Measurements from ENCODE around the gene NELFB.

The NELFB gene

DNA sequence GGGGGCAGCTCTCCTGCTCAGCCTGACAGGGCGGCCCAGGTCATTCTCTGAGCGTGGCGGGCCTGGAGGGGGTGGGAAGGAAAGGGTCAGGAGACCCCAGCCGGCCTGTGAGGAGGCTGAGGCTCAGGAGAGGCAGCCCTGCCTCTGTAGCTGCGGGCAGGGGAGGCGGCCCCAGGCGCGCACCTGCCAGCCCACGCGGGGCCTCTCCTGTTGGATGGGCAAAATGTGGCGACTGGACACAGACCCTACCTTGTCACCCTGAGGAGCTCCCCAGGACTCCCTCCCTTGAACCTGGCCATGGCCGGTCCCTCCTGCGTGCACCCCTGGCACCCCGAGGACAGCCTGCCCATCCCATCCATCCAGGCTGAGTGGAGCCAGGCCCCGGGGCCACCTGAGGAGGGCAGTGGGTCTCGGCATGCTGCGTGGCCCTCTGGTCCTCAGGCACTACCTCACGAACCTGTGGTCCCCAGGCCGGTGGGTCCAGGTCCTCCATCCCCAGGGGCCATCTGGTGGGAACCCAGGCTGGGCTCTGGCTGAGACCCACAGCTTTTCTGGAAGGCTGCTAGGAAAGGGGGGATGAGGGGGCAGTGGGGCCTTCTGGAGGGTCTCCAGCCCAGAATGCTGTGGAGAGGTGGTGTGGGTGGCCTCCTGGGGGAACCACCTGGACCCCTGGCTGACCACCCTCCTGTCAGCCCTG, 62.0 kb downstream of the NELFB start:
- H3K27me3 ChIP-seq, result no peaks in the 10 kb centered on the region
- H3K27ac ChIP-seq, result peak overlapping the region; percentile 95
- H3K4me3 ChIP-seq, result peak overlapping the region; percentile 66
- no peaks in the 10 kb centered on the region for H4K20me1 ChIP-seq
- H3K9ac ChIP-seq, result peak overlapping the region; percentile 79; the same call in 1 of the 2 replicates
- peaks cover 90% of the 10 kb centered on the region for H3K4me1 ChIP-seq
- H3K9me3 ChIP-seq, result peaks cover 1% of the 10 kb centered on the region
- H3K4me2 ChIP-seq, result peak overlapping the region; percentile 91
- TF ChIP-seq Cebpa-rat (IDR thresholded peaks at IDR 0.05), result no peak
- no peaks in the 10 kb centered on the region for H3K36me3 ChIP-seq

DNA sequence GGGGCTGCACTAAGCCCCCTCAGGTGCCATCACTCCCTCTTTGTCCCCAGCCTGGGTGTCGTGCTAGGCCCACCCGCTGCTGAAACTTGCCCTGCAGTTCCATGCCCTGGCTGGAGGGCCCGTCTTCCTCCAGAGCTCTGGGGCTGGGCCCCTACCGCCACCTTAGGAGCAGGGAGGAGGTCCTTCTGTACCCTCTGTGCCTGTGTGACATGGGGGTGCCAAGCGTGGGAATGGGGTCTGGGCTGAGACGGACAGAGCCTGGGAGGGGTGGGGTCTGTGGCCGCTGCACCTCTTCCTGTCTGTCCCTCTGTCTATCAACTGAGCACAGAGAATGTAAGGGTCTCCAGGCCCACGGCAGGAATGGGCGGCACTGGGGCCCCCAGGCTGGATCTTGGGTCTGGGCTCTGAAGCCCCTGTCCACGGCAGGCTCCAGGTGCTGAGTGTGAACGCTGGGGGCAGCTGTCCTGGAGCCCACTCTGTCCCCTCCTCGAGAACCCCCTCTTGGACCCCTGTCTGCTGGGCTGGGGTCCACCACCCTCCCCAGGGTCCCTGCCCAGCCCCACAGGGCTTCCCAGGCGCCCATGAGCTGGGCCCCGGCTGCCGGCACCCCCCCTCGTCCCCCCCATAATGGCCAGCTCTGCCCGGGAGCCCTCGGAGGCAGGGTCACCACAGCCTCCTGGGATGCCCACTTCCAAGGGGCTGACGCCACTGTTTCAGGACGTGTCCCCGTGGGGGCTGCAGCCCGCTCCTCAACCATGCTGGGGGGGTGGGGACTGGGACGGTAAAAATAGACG, 62.8 kb downstream of the NELFB start:
- peaks cover 90% of the 10 kb centered on the region for H3K4me1 ChIP-seq
- peak overlapping the region; percentile 91 for H3K4me2 ChIP-seq
- no peaks in the 10 kb centered on the region for H3K36me3 ChIP-seq
- peak overlapping the region; percentile 95 for H3K27ac ChIP-seq
- H3K4me3 ChIP-seq, result no peak overlapping the region
- no peaks in the 10 kb centered on the region for H4K20me1 ChIP-seq
- H3K9me3 ChIP-seq, result peaks cover 6% of the 10 kb centered on the region
- no peaks in the 10 kb centered on the region for H3K27me3 ChIP-seq
- peak overlapping the region; percentile 79; the same call in 1 of the 2 replicates for H3K9ac ChIP-seq
- no peak for TF ChIP-seq Cebpa-rat (IDR thresholded peaks at IDR 0.05)

DNA sequence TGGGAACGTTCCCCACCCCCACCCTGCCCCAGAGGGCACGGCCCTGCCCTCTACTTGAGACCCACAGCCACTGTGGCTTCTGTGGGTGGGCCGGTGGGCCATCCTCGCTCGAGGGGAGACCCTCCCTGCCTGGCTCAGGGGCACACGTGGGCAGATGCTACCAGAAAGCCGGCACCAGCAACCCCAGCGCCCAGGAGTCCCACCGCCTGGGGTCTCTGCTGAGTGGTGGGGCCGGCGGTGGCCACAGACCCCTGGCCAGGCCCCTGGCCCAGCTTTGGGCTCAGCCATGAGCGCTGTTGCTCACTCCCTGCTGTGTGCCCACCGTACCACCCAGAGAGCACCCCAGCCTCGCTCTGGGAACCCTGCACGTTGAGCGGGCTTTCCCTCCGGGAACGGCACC, 63.5 kb downstream of the NELFB start:
- no peaks in the 10 kb centered on the region for H3K27me3 ChIP-seq
- peaks cover 84% of the 10 kb centered on the region for H3K4me1 ChIP-seq
- no peak for TF ChIP-seq Cebpa-rat (IDR thresholded peaks at IDR 0.05)
- H3K9me3 ChIP-seq, result peaks cover 8% of the 10 kb centered on the region
- peaks cover 2% of the 10 kb centered on the region; the same call in 1 of the 2 replicates for H3K36me3 ChIP-seq
- H3K9ac ChIP-seq, result peak overlapping the region; percentile 67
- no peaks in the 10 kb centered on the region for H4K20me1 ChIP-seq
- no peak overlapping the region for H3K4me3 ChIP-seq
- H3K4me2 ChIP-seq, result peak overlapping the region; percentile 91
- H3K27ac ChIP-seq, result peak overlapping the region; percentile 95

DNA sequence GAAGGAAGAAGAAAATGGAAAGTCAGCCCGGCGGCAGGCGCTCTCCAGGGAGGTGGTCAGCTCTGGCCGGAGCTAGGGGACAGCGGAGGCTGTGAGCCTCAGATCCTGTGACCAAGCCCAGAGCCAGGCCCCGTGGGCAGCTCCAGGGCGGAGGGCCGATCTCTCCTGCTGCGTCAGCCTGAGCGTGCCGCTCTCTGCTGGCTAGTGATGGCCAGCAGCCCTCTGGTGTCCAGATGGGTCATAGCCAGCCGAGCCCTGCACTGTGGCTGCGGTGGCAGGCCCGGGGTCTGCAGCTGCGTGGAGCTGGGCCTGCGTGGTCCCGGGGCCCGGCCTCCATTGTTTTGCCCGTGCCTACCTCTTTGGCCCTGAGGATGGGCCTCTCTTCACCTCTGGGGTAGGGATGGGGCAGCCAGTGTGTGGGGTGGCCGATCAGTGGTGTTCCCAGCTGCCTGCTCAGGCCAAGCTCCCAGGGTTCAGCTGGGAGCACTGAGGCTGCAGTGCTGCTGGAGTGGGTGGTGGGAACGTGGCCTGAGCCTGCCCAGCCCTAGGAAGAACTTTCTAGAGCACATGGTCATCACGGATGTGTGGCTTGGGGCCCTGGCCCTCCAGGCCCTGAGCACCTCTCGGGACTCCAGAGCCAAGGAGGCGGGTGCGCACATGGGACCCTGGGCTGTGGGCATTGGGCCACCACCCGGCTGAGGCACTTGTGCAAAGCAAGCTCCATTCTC, 64.0 kb downstream of the NELFB start:
- H4K20me1 ChIP-seq, result no peaks in the 10 kb centered on the region
- peak overlapping the region; percentile 91 for H3K4me2 ChIP-seq
- H3K27ac ChIP-seq, result peak overlapping the region; percentile 95
- H3K27me3 ChIP-seq, result no peaks in the 10 kb centered on the region
- peaks cover 8% of the 10 kb centered on the region; the same call in 1 of the 2 replicates for H3K36me3 ChIP-seq
- TF ChIP-seq Cebpa-rat (IDR thresholded peaks at IDR 0.05), result no peak
- H3K9me3 ChIP-seq, result peaks cover 14% of the 10 kb centered on the region
- H3K4me1 ChIP-seq, result peaks cover 78% of the 10 kb centered on the region
- no peak overlapping the region for H3K4me3 ChIP-seq
- peak overlapping the region; percentile 67 for H3K9ac ChIP-seq

DNA sequence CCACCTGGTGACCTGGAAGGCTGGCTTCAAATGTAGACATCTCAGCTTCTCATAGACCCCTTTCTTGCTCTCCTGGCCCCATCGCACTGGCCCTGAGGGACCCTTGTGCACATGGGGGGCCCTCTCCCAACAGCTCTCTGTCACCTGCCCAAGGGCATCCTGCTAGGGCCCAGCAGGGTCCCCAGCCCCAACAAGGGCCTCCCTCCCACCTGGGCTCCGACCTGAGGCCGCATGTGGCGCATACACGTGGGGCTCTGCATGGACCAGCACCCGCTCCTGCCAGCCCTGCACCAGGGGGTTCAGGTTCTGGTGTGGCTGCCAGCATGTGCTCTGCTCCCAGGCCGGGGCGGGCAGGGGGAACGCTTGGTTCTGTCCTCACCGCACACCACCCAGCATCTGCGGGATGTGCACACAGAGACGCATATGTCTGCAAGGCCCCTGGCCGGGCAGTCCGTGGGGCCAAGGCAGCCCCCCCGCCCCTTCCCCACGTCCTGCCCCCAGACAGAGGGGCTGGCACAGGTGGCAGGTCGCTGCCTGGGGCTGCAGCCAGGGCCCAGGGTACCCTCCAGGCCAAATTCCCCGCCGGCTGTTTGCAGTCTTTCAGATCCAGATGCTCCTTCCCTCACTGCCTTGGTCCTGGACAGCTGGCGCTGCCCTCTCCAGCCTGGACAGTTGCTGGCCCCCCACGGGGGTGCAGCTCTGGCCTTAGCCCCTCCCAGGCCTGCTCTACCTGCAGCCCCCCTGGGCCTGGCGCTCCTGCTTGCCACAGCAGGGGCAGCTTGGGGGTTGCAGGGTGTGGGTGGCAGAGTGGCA, 64.8 kb downstream of the NELFB start:
- H3K9me3 ChIP-seq, result peaks cover 14% of the 10 kb centered on the region
- no peaks in the 10 kb centered on the region for H4K20me1 ChIP-seq
- H3K4me3 ChIP-seq, result peak overlapping the region; percentile 59
- peak overlapping the region; percentile 91 for H3K4me2 ChIP-seq
- peaks cover 71% of the 10 kb centered on the region for H3K4me1 ChIP-seq
- peak overlapping the region; percentile 79 for H3K9ac ChIP-seq
- no peak for TF ChIP-seq Cebpa-rat (IDR thresholded peaks at IDR 0.05)
- H3K27ac ChIP-seq, result peak overlapping the region; percentile 95
- peaks cover 8% of the 10 kb centered on the region; the same call in 1 of the 2 replicates for H3K36me3 ChIP-seq
- H3K27me3 ChIP-seq, result no peaks in the 10 kb centered on the region

DNA sequence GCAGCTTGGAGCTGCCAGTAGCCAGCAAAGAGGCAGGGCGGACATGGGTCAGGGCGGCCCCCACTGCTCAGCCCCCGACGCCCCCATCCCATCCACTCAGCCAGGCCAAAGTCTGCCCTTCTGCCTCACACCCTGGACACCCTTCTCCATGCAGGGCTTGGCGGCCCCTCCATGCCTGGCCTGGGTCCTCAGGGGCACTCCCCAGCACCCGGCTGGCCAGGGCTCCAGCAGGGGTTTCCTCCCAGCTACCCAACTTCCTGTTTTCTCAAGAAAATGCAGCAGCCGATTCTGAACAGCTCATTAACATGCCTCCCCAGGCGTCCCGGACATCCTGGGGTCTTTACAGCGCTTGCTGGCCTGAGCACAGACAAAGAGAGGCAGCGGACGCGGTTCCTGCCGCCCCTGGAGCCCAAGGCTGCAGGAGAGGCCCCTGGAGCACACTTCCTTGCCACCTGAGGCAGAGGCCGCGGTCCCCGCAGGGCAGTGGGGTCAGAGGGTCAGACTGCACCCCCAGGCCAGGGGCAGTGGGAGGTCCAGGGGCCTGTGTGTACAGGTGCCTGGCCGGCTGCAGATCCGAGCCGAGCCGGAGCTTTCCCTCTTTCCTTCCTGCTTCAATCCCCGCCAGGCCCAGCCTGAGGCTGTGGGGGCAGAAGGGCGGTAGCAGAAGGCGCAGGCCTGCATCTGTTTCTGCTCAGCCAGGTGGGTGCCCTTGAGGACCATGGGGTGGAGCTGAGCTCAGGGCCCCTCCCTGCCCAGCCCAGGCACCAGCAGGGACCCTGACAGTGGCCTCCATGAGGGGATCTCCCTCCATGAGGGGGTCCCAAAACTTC, 65.6 kb downstream of the NELFB start:
- peaks cover 16% of the 10 kb centered on the region; the same call in 1 of the 2 replicates for H3K36me3 ChIP-seq
- H3K4me1 ChIP-seq, result peaks cover 63% of the 10 kb centered on the region
- peaks cover 15% of the 10 kb centered on the region for H3K9me3 ChIP-seq
- peak overlapping the region; percentile 59 for H3K4me3 ChIP-seq
- H3K27me3 ChIP-seq, result no peaks in the 10 kb centered on the region
- H3K9ac ChIP-seq, result peak overlapping the region; percentile 79
- H3K4me2 ChIP-seq, result peak overlapping the region; percentile 91
- H4K20me1 ChIP-seq, result no peaks in the 10 kb centered on the region
- TF ChIP-seq Cebpa-rat (IDR thresholded peaks at IDR 0.05), result no peak
- peak overlapping the region; percentile 95 for H3K27ac ChIP-seq

DNA sequence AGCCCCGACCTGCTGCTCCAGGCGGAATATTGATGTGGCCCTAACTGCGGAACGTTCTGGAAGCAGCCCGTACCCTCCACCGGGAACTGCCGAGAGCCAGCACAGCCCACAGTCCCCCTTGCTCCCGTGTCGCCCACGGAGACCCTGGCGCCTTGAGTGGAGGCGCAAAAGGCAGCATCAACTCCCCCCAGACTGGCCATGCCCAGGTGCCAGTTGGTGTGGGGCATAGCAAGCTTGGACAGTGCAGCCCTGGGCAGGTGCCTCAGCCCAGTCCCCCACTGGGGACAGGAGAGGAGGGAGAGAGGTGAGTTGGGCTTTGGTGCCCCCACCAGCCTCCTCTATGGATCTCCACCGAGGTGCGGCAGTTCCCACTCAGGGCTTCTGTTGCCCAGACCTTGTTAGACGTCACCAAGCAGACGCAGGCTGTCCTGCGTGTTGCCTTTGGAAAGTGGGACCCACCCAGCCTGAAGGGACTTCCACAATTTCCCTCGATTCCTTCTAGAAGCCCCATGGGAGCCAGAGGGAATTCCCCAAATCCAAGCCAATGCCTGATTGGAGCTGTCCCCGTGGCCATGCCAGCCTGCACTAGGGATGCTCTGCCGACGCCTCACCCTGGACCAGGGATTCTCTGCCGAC, 66.7 kb downstream of the NELFB start:
- Histone ChIP-seq H4K20me1 (no peaks in the 10 kb centered on the region), H3K9ac (peak overlapping the region; percentile 79; the same call in 1 of the 2 replicates), H3K36me3 (peaks cover 22% of the 10 kb centered on the region; the same call in 1 of the 2 replicates), H3K4me2 (peak overlapping the region; percentile 91), H3K9me3 (peaks cover 26% of the 10 kb centered on the region), H3K4me1 (peaks cover 54% of the 10 kb centered on the region), H3K27ac (peak overlapping the region; percentile 95), H3K4me3 (no peak overlapping the region), H3K27me3 (no peaks in the 10 kb centered on the region)
- no peak for TF ChIP-seq Cebpa-rat (IDR thresholded peaks at IDR 0.05)

Data from BLaER1 (cell line).